Measurements from ENCODE around the gene APBA2.

GRCh38 chr15:28959326-28959725 is 73.6 kb downstream of the APBA2 start:
- TF ChIP-seq, protein P1, sequence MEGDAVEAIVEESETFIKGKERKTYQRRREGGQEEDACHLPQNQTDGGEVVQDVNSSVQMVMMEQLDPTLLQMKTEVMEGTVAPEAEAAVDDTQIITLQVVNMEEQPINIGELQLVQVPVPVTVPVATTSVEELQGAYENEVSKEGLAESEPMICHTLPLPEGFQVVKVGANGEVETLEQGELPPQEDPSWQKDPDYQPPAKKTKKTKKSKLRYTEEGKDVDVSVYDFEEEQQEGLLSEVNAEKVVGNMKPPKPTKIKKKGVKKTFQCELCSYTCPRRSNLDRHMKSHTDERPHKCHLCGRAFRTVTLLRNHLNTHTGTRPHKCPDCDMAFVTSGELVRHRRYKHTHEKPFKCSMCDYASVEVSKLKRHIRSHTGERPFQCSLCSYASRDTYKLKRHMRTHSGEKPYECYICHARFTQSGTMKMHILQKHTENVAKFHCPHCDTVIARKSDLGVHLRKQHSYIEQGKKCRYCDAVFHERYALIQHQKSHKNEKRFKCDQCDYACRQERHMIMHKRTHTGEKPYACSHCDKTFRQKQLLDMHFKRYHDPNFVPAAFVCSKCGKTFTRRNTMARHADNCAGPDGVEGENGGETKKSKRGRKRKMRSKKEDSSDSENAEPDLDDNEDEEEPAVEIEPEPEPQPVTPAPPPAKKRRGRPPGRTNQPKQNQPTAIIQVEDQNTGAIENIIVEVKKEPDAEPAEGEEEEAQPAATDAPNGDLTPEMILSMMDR (IDR thresholded peaks at IDR 0.05; ENCODE audit: low read length), result no peak
- TF ChIP-seq EZH2phosphoT487 (IDR thresholded peaks at IDR 0.05; ENCODE audit: low read length) (no peak), EZH2 (optimal IDR thresholded peaks at IDR 0.05; ENCODE audit: low read depth, low read length) (no peak)

Measured in MM.1S (cell line).